ENCODE measurements around the gene SPECC1.
A peak's percentile ranks its signal among the peaks of the same experiment; 100 is the strongest.
"Not testable (repeated sequence)": the region's sequence is repeated elsewhere in the genome, so short reads cannot be mapped to it uniquely, and the experiment has no call there.

The SPECC1 gene

GRCh38 chr17:20095336-20096080, 86.3 kb downstream of the SPECC1 start:
- H2AFZ ChIP-seq (ENCODE audit: low read length, unreplicated experiment): peak overlapping the region; percentile 12
- 0 out of 2 replicates have a peak overlapping the region, but pooled peaks have one; percentile 16 for H3K4me3 ChIP-seq (ENCODE audit: low read depth, low read length)
- no peaks in the 10 kb centered on the region for H3K27me3 ChIP-seq (ENCODE audit: insufficient read depth, low read length)
- H3K4me1 ChIP-seq (ENCODE audit: control insufficient read depth, insufficient read depth, low read length, unreplicated experiment): peaks cover 21% of the 10 kb centered on the region
- H3K27ac ChIP-seq (ENCODE audit: low read depth, low read length): no peak overlapping the region
- no peaks in the 10 kb centered on the region for H3K36me3 ChIP-seq (ENCODE audit: insufficient read depth, low read length)
- no peaks in the 10 kb centered on the region for H3K79me2 ChIP-seq (ENCODE audit: control insufficient read depth, insufficient read depth, low read length, unreplicated experiment)

DNA sequence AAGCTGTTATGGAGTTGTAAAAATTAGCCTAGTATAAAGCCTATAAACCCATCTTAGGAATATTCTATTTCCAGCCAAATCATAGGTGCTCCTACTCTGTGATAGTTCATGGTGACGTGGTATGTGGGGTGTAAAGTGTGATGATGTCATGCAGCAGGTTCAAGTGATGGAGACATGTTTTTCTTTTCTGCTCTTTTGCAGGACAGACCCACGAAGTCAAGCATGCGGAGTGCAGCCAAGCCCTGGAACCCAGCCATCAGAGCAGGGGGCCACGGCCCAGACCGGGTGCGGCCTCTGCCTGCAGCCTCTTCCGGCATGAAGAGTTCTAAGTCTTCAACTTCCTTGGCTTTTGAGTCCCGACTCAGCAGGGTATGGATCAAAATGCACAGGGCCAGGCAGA, 87.3 kb downstream of the SPECC1 start:
- Histone ChIP-seq H3K4me1 (ENCODE audit: control insufficient read depth, insufficient read depth, low read length, unreplicated experiment) (peaks cover 14% of the 10 kb centered on the region), H2AFZ (ENCODE audit: low read length, unreplicated experiment) (no peak overlapping the region), H3K36me3 (ENCODE audit: insufficient read depth, low read length) (no peaks in the 10 kb centered on the region), H3K27me3 (ENCODE audit: insufficient read depth, low read length) (no peaks in the 10 kb centered on the region), H3K27ac (ENCODE audit: low read depth, low read length) (no peak overlapping the region), H3K4me3 (ENCODE audit: low read depth, low read length) (no peak overlapping the region), H3K79me2 (ENCODE audit: control insufficient read depth, insufficient read depth, low read length, unreplicated experiment) (no peaks in the 10 kb centered on the region)

DNA sequence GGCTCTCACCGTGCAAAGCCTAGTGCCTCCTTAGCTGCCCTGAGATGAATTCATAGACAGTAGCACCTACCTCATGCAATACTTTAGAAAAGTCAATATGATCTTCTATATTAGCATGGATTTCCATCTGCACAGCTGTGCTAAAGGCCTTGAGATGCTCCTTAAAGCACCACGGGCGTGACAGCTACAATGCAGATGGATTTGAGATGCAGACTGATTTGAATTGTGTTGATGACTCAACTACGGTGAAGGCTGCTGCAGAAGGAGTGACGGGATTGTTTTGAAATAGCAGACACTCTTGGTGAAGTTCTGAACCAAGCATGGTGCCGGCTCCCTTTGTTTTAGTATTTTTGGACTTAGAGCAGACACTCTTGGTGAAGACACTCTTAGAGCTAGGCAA, 88.2 kb downstream of the SPECC1 start:
- peaks cover 5% of the 10 kb centered on the region for H3K4me1 ChIP-seq (ENCODE audit: control insufficient read depth, insufficient read depth, low read length, unreplicated experiment)
- H3K36me3 ChIP-seq (ENCODE audit: insufficient read depth, low read length): no peaks in the 10 kb centered on the region
- H2AFZ ChIP-seq (ENCODE audit: low read length, unreplicated experiment): no peak overlapping the region
- no peaks in the 10 kb centered on the region for H3K79me2 ChIP-seq (ENCODE audit: control insufficient read depth, insufficient read depth, low read length, unreplicated experiment)
- H3K27ac ChIP-seq (ENCODE audit: low read depth, low read length): no peak overlapping the region
- no peak overlapping the region for H3K4me3 ChIP-seq (ENCODE audit: low read depth, low read length)
- H3K27me3 ChIP-seq (ENCODE audit: insufficient read depth, low read length): peaks cover 7% of the 10 kb centered on the region; the same call in 1 of the 2 replicates

- H3K27ac ChIP-seq (ENCODE audit: low read depth, low read length): no peak overlapping the region
- peaks cover 3% of the 10 kb centered on the region for H3K4me1 ChIP-seq (ENCODE audit: control insufficient read depth, insufficient read depth, low read length, unreplicated experiment)
- H3K27me3 ChIP-seq (ENCODE audit: insufficient read depth, low read length): peaks cover 16% of the 10 kb centered on the region; the same call in 1 of the 2 replicates
- H3K4me3 ChIP-seq (ENCODE audit: low read depth, low read length): no peak overlapping the region
- H3K36me3 ChIP-seq (ENCODE audit: insufficient read depth, low read length): no peaks in the 10 kb centered on the region
- H2AFZ ChIP-seq (ENCODE audit: low read length, unreplicated experiment): no peak overlapping the region
- H3K79me2 ChIP-seq (ENCODE audit: control insufficient read depth, insufficient read depth, low read length, unreplicated experiment): no peaks in the 10 kb centered on the region
Observed at GRCh38 chr17:20098314-20098713, 89.2 kb downstream of the SPECC1 start.

DNA sequence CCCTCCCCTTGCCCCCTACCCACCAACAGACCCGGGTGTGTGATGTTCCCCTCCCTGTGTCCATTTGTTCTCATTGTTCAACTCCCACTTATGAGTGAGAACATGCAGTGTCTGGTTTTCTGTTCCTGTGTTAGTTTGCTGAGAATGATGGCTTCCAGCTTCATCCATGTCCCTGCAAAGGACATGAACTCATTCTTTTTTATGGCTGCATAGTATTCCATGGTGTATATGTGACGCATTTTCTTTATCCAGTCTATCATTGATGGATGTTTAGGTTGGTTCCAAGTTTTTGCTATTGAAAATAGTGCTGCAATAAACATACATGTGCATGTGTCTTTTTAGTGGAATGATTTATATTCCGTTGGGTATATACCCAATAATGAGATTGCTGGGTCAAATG, 91.6 kb downstream of the SPECC1 start:
- H3K4me1 ChIP-seq (ENCODE audit: control insufficient read depth, insufficient read depth, low read length, unreplicated experiment); H3K4me3 ChIP-seq (ENCODE audit: low read depth, low read length); H3K36me3 ChIP-seq (ENCODE audit: insufficient read depth, low read length); H2AFZ ChIP-seq (ENCODE audit: low read length, unreplicated experiment); H3K79me2 ChIP-seq (ENCODE audit: control insufficient read depth, insufficient read depth, low read length, unreplicated experiment); H3K27ac ChIP-seq (ENCODE audit: low read depth, low read length): not testable (repeated sequence)
- peaks cover 18% of the 10 kb centered on the region; the same call in 1 of the 2 replicates for H3K27me3 ChIP-seq (ENCODE audit: insufficient read depth, low read length)

GRCh38 chr17:20103454-20104446, 94.6 kb downstream of the SPECC1 start:
- no peak overlapping the region for H3K27ac ChIP-seq (ENCODE audit: low read depth, low read length)
- H3K4me1 ChIP-seq (ENCODE audit: control insufficient read depth, insufficient read depth, low read length, unreplicated experiment): no peaks in the 10 kb centered on the region
- H3K79me2 ChIP-seq (ENCODE audit: control insufficient read depth, insufficient read depth, low read length, unreplicated experiment): no peaks in the 10 kb centered on the region
- no peak overlapping the region for H2AFZ ChIP-seq (ENCODE audit: low read length, unreplicated experiment)
- no peaks in the 10 kb centered on the region for H3K36me3 ChIP-seq (ENCODE audit: insufficient read depth, low read length)
- H3K4me3 ChIP-seq (ENCODE audit: low read depth, low read length): no peak overlapping the region
- H3K27me3 ChIP-seq (ENCODE audit: insufficient read depth, low read length): peaks cover 22% of the 10 kb centered on the region

DNA sequence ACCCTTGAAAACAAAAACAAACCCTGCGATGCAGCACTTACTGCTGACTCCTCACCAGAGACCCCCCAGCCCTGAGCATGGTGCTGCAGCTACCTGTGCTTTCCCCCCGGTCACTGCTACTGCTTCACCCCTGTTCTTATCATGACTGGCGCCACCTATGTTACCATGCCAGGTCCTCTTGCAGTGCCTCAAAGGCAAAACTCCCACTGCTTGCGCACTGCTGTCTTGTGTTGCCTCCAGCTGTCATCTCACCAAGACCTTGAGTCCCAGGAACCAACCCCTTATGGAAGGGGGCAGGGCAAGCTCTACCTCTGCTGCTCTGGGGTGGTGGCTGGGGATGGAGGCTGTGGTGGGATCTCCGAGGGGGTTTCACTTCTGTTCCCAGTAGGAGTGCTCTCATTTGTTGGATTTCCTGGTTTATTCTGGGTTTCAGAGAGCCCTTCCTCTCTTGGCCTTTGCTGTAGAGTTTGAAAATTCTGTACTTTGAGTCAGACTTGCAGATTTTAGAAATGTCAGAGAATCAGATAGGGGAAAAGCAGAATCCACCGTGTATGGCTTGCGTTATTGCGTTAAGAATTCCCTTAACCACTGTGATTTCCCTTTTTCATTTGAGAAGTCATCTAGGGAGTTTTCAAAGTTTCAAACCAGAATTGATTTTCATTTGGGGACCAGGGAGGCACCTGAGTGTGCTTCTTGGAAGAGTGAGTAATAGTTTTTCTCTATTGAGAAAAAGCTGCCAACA, 96.6 kb downstream of the SPECC1 start:
- H3K4me1 ChIP-seq (ENCODE audit: control insufficient read depth, insufficient read depth, low read length, unreplicated experiment): no peaks in the 10 kb centered on the region
- no peak overlapping the region for H3K27ac ChIP-seq (ENCODE audit: low read depth, low read length)
- H3K36me3 ChIP-seq (ENCODE audit: insufficient read depth, low read length): no peaks in the 10 kb centered on the region
- no peak overlapping the region for H2AFZ ChIP-seq (ENCODE audit: low read length, unreplicated experiment)
- peaks cover 27% of the 10 kb centered on the region for H3K27me3 ChIP-seq (ENCODE audit: insufficient read depth, low read length)
- H3K4me3 ChIP-seq (ENCODE audit: low read depth, low read length): no peak overlapping the region
- no peaks in the 10 kb centered on the region for H3K79me2 ChIP-seq (ENCODE audit: control insufficient read depth, insufficient read depth, low read length, unreplicated experiment)

GRCh38 chr17:20106446-20106845, 97.3 kb downstream of the SPECC1 start:
- not testable (repeated sequence) for H3K36me3 ChIP-seq (ENCODE audit: insufficient read depth, low read length); H2AFZ ChIP-seq (ENCODE audit: low read length, unreplicated experiment); H3K4me1 ChIP-seq (ENCODE audit: control insufficient read depth, insufficient read depth, low read length, unreplicated experiment); H3K4me3 ChIP-seq (ENCODE audit: low read depth, low read length); H3K27ac ChIP-seq (ENCODE audit: low read depth, low read length); H3K79me2 ChIP-seq (ENCODE audit: control insufficient read depth, insufficient read depth, low read length, unreplicated experiment)
- H3K27me3 ChIP-seq (ENCODE audit: insufficient read depth, low read length): peaks cover 27% of the 10 kb centered on the region

GRCh38 chr17:20109076-20109475, 99.9 kb downstream of the SPECC1 start:
- Histone ChIP-seq H3K4me3 (ENCODE audit: low read depth, low read length) (no peak overlapping the region), H3K27me3 (ENCODE audit: insufficient read depth, low read length) (peaks cover 10% of the 10 kb centered on the region), H3K36me3 (ENCODE audit: insufficient read depth, low read length) (no peaks in the 10 kb centered on the region), H3K79me2 (ENCODE audit: control insufficient read depth, insufficient read depth, low read length, unreplicated experiment) (no peaks in the 10 kb centered on the region), H3K4me1 (ENCODE audit: control insufficient read depth, insufficient read depth, low read length, unreplicated experiment) (no peaks in the 10 kb centered on the region), H3K27ac (ENCODE audit: low read depth, low read length) (no peak overlapping the region), H2AFZ (ENCODE audit: low read length, unreplicated experiment) (no peak overlapping the region)

DNA sequence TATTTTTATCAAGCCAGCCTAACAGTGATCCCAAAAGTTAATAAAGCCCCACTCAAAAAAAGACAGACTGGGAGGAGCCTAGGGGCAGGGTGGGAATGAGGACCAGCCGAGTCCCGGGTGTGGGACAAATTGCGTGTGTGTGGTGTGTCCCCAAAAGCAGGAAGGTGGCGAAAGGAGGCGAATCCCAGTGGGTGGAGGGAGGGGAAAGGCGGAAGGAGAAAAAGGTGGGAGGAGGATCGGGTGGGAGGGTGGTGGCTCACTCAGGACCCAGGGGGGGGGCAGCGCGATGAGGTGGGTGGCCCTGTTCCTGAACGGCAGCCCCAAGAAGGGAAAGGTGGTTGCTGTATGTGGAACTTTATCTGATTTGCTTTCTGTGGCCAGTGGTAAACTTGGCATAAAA, 102.4 kb downstream of the SPECC1 start:
- H3K36me3 ChIP-seq (ENCODE audit: insufficient read depth, low read length): no peaks in the 10 kb centered on the region
- peaks cover 5% of the 10 kb centered on the region; the same call in 1 of the 2 replicates for H3K27me3 ChIP-seq (ENCODE audit: insufficient read depth, low read length)
- H3K4me1 ChIP-seq (ENCODE audit: control insufficient read depth, insufficient read depth, low read length, unreplicated experiment): peaks cover 6% of the 10 kb centered on the region
- no peak overlapping the region for H2AFZ ChIP-seq (ENCODE audit: low read length, unreplicated experiment)
- H3K79me2 ChIP-seq (ENCODE audit: control insufficient read depth, insufficient read depth, low read length, unreplicated experiment): no peaks in the 10 kb centered on the region
- H3K4me3 ChIP-seq (ENCODE audit: low read depth, low read length): no peak overlapping the region
- H3K27ac ChIP-seq (ENCODE audit: low read depth, low read length): no peak overlapping the region

Measured in ACC112 (cell line).